GM19455 (cell line): ENCODE data around the gene C4orf36.
"Not testable (repeated sequence)": the region's sequence is repeated elsewhere in the genome, so short reads cannot be mapped to it uniquely, and the experiment has no call there.

Experiments
- ATAC-seq: cut with Tn5 transposase; IDR thresholded peaks from one replicate; pipeline ENCODE4 v1.9.1; 2021; ENCODE audit not compliant: unreplicated experiment

C4orf36 gene

DNA sequence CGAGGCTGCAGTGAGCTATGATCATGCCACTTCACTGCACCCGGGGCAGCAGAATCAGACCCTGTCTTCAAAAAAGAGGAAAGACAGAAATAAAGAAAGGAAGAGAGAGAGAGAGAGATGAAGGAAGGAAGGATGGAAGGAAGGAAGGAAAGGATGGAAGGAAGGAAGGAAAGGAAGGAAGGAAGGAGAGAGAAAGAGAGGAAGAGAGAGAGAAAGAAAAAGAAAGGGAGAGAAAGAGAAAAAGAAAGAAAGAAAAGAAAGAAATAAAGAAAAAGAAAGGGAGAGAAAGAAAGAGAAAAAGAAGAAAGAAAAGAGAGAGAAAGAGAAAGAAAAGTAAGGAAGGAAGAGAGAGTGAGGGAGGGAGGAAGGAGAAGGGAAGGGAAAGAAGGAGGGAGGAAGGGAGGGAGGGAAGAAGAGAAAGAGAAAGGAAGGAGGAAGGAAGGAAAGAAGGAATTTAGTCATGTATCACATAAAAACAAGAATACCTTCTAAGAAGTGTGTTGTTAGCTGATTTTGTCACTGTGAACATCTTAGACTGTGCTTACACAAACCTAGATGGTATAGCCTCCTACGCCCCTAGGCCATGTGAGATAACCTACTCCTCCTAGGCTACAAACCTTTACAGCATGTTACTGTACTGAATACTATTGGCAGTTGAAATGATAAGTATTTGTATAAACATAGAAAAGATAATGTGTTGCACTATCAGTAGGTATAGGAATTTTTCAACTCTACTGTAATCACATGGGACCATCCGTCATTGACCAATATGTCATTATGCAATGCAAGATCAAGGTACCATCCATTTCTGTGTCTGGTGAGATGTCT is 25.2 kb upstream of the C4orf36 start:
- ATAC-seq: no peak

DNA sequence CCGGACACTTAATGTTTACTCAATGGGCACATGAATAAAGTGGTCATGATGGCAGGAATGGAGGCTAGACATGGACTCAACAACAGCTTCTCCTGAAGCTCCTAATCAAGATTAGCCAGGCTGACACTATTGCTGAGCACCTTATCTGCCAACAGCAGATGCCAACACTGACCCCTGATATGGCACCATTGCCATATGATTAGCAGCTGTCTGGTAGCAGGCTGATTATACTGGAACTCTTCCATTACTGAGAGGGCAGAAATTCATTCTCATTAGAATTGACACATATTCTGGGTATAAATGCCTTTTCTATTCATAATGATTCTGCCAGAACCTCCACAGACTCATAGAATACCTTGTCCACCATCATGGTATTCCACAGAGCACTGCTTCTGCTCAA is 24.2 kb upstream of the C4orf36 start:
- no peak for ATAC-seq

DNA sequence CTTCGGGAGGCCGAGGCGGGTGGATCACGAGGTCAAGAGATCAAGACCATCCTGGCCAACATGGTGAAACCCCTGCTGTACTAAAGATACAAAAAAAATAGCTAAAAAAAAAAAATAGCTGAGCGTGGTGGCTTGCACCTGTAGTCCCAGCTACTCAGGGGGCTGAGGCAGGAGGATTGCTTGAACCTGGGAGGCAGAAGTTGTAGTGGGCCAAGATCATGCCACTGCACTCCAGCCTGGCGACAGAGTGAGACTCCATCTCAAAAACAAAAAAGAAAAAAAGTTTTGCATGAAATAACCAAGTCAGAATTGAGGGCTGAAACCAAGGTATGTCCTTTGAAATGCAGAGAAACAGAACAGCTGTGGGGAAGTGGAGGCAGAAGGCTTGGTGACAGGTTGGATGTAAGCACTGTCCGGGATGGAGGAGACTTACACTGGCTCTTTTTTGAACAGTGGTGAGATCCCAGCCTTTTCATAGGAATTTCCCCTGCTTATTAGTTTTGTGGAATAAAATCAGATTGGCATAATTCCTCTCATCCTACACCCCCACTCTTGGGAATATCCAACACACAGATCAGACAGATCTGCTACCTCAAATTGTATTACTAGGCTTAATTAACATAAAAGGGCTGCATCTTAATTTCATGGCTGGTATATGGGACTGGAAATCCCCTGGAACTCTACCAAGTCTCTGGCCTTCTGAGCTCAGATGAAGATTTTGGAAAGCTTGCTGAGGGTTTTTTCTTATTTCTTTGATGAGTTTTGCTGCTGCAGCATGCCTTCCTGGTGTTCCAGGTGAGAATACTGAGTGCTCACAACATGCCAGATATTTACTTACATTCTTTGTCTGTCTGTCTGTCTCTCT is 18.8 kb upstream of the C4orf36 start:
- no peak for ATAC-seq

- no peak for ATAC-seq
These were observed 18.1 kb upstream of the C4orf36 start for GRCh38 chr4:86910369-86910768.

- ATAC-seq: no peak
These were observed 17.5 kb upstream of the C4orf36 start for GRCh38 chr4:86909546-86910295.

DNA sequence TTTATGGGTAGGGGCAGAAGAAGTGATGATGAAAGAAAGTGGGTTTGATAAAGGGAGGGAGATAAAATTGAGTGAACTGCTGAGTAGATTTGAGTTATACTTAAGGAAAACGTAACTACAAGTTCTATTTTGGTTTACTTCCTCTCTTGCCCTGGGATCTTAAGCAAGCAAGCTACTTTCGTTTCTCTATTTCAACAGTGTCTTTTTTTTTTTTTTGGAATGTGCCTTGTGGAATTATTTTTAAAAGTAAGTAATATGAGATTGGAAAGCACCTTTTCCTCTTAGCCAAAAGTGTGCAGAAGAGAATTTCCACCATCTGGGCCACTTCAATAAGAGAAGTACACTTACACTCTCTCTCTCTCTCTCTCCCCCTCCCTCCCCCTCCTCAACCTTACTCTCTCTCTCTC is 16.0 kb upstream of the C4orf36 start:
- ATAC-seq: no peak

DNA sequence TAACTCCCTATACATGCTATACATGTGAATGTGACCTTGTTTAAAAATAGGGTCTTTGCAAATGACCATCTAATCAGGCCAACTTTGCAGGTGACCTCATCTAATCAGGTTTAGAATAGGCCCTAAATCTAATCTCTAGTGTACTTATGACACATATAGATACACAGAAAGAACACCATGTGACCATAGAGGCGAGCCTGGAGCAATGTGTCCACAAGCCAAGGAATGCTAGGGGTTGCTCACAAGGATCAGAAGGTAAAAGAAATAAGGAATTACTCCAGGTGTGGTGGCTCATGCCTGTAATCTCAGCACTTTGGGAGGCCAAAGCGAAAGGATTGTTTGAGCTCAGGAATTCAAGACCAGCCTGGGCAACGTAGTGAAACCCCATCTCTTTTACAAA is 9.6 kb upstream of the C4orf36 start:
- ATAC-seq: no peak

- no peak for ATAC-seq
These were observed 6.3 kb upstream of the C4orf36 start for GRCh38 chr4:86898562-86898961.

DNA sequence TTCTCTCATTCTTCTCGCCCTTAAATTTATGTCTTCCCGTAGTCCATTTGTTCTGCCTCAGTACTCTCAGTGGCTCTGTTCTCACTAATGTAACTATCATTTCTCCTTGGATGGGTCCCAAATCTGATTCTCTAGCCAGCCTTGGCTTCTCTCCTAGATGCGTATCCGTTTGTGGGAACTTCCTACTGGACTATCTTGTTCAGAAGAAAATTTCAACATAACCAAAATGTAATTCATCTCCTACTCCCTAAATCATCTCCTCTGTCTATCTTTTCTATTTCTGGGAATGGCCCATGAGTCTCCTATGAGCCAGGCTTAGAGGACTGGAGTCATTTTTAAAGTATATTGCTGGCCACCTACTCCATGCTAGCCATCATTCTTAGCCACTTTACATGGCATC is 4.4 kb upstream of the C4orf36 start:
- no peak for ATAC-seq

- peak; percentile 54 for ATAC-seq
These were observed 3.7 kb upstream of the C4orf36 start for GRCh38 chr4:86895692-86896488.

GRCh38 chr4:86894455-86894854 is 2.2 kb upstream of the C4orf36 start:
- ATAC-seq: no peak

- no peak for ATAC-seq
These were observed 914 bp upstream of the C4orf36 start for GRCh38 chr4:86893136-86893535.

DNA sequence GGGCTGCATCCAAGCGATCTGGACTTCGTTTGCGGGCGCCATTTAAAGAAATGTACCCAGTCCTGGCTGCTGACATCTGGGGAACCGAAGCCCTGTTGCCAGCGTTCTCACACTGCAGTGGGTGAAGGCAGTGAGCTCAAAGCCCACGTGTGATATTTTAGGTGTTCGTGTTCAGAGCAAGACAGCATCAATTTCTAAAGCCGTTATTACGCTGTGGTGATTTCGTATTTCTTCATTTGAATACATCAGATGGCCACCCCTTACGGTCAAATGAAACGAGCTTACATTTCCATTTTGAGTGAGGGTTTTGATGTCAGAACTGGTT is 376 bp upstream of the C4orf36 start:
- no peak for ATAC-seq

- no peak for ATAC-seq
These were observed 1.4 kb downstream of the C4orf36 start for GRCh38 chr4:86890790-86891189.

DNA sequence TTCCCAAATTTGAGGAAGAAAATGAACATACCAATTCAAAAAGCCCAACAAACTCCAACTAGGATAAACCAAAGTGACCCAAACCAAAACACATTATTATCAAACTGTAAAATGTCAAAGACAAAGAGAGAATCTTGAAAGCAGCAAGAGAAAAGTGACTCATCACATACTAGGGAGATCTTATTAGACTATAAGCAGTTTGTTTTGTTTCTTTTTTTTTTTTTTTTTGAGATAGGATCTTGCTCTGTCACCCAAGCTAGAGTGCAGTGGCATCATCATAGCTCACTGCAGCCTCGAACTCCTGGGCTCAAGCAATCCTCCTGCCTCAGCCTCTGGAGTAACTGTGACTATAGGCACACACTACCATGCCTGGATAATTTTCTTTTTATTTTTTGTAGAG is 12.6 kb downstream of the C4orf36 start:
- ATAC-seq: no peak

DNA sequence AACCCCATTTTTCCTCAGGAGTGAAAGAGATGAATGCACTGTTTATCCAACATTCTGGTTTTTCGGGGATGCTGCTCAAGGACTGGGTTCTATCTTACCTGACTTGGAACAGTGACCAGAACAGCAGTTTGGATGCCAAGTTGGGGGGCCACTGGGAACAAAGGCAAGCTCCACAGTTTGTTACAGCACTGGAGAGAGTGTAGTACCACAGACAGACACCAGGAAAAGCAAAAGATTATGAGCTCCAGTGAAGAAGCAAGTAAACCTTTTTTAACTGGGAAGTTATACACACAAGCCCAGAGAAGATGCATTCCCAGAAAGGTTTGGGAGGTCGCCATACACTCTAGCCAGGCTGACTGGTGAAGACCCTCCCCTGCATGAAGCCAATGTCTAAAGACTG is 13.6 kb downstream of the C4orf36 start:
- ATAC-seq: no peak

GRCh38 chr4:86876894-86877685 is 15.1 kb downstream of the C4orf36 start:
- no peak for ATAC-seq

DNA sequence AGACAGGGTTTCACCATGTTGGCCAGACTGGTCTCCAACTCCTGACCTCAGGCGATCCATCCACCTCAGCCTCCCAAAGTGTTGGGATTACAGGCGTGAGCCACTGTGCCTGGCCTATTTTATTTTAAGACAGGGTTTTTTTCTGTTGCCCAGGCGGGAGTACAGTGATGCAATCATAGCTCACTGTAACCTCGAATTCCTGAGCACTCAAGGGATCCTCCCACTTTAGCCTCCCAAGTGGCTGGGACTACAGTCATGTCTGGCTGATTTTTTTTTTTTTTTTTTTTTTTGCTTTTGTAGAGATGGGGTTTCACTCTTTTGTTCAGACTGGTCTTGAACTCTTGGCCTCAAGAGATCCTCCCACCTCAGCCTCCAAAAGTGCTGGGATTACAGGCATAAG is 16.8 kb downstream of the C4orf36 start:
- not testable (repeated sequence) for ATAC-seq

DNA sequence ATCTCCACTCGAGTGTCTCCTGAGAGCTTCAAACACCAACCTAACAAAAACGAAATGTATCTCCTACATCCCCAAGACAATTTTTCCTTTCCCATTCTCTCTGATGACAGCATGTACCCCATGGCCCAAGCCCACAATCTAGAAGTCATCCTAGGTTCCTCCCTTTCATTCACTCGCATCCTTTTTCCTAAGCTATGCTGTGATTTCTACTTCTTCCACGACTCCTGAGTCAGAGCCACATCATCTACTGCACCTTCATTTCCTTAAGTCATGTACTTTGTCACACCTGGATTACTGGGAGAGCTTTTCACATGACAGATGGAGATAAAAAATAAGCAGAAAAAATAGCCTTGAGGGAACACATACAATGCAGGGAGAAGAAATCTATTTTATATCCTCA is 20.1 kb downstream of the C4orf36 start:
- no peak for ATAC-seq

DNA sequence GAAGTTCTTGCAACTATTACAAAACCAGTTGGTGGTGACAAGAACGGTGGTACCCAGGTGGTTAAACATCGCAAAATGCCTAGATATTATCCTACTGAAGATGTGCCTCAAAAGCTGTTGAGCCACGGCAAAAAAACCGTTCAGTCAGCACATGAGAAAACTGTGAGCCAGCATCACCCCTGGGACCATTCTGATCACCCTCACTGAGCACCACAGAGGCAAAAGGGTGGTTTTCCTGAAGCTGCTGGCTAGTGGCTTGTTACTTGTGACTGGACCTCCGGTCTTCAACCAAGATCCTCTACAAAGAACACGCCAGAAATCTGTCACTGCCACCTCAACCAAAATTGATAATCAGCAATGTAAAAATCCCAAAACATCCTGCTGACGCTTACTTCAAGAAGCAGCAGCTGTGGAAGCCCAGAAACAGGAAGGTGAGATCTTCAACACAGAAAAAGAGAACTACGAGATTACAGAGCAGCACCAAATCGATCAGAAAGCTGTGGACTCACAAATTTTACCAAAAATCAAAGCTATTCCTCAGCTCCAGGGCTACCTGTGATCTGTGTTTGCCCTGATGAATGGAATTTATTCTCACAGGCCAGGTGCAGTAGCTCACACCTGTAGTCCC is 21.7 kb downstream of the C4orf36 start:
- no peak for ATAC-seq
